Stimulated activated CD4-positive, alpha-beta T cell treated with anti-CD3 and anti-CD28 coated beads, Interleukin-4, amount 100 ng/mL, for 4 hours (primary cell): ENCODE data around the gene RRBP1.

Experiments
- DNase-seq, 2 experiments: peaks; one replicate each; pipeline ENCODE4 v3.0.0-alpha.2; 2020

RRBP1 gene

GRCh38 chr20:17595856-17596255 lies 86.2 kb downstream of the RRBP1 start:
- no peak for DNase-seq

- no peak for DNase-seq
Observed at GRCh38 chr20:17594443-17594842, 87.6 kb downstream of the RRBP1 start.

GRCh38 chr20:17593902-17594301 lies 88.1 kb downstream of the RRBP1 start:
- no peak for DNase-seq

GRCh38 chr20:17590245-17590644 lies 91.8 kb downstream of the RRBP1 start:
- no peak for DNase-seq

- DNase-seq: no peak
Observed at GRCh38 chr20:17589161-17589834, 92.7 kb downstream of the RRBP1 start.

- DNase-seq: no peak
Observed at GRCh38 chr20:17587824-17588223, 94.2 kb downstream of the RRBP1 start.

- DNase-seq: no peak
Observed at GRCh38 chr20:17587148-17587547, 94.9 kb downstream of the RRBP1 start.

- no peak for DNase-seq
Observed at GRCh38 chr20:17586250-17586649, 95.8 kb downstream of the RRBP1 start.

GRCh38 chr20:17584689-17585088 lies 97.4 kb downstream of the RRBP1 start:
- no peak for DNase-seq

GRCh38 chr20:17583126-17583525 lies 98.9 kb downstream of the RRBP1 start:
- DNase-seq: no peak

GRCh38 chr20:17580895-17581294 lies 101.1 kb downstream of the RRBP1 start:
- no peak for DNase-seq

GRCh38 chr20:17579369-17580039 lies 102.5 kb downstream of the RRBP1 start:
- DNase-seq: no peak

- DNase-seq: no peak
Observed at GRCh38 chr20:17576215-17576614, 105.8 kb downstream of the RRBP1 start.

- no peak for DNase-seq
Observed at GRCh38 chr20:17573463-17573862, 108.6 kb downstream of the RRBP1 start.

GRCh38 chr20:17572034-17572638 lies 109.9 kb downstream of the RRBP1 start:
- DNase-seq: no peak

GRCh38 chr20:17571153-17571527 lies 110.9 kb downstream of the RRBP1 start:
- no peak for DNase-seq

- DNase-seq: peak; percentile 4 to 20
Observed at GRCh38 chr20:17570347-17571152, 111.5 kb downstream of the RRBP1 start.

GRCh38 chr20:17569616-17570346 lies 112.3 kb downstream of the RRBP1 start, which contains the start of gene DSTN:
Gene DSTN, plus strand, starts transcription at chr20:17570075. Its CDS starts 134 bp downstream, at chr20:17570209.
- DNase-seq: peak; percentile 85 to 86

- DNase-seq: peak; percentile 4 to 9
Observed at GRCh38 chr20:17568972-17569521, 113.0 kb downstream of the RRBP1 start.

GRCh38 chr20:17568045-17568788 lies 113.8 kb downstream of the RRBP1 start:
- no peak for DNase-seq

GRCh38 chr20:17566345-17566744 lies 115.7 kb downstream of the RRBP1 start:
- no peak for DNase-seq
